ENCODE results near the gene TPX2. TPM values are rescaled to one million over a fixed set of nuclear protein-coding genes. Genes with fewer than 3 reads are reported as not detected.

Gene TPX2
- total and polyA plus RNA-seq, 2 of the 8 experiments (the other 6 are each of a cell fraction or from before 2014, with no cell fraction given), result 43.6 to 125 TPM

DNA sequence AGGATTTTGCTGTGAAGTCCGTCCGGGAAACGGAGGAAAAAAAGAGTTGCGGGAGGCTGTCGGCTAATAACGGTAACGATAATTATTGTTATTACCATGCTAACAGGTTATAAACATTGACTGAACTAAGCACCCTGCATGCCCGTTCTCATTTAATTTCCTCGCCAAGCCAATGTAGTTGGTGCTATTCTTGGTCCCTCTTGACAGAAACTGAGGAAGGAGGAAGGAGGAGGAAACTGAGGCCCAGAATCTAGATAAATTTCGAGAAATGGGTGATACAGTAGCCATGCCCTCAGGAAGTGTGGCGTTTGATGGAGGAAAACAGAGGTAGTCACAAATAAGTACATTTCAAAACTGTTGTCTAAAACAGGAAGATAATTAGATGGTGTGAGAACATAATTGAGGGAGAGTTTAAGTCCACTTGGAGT lies 474 bp downstream of the TPX2 start (continued):
- TF ChIP-seq CTCF (IDR thresholded peaks at IDR 0.05; ENCODE audit: control extremely low read depth in 1 of 3, insufficient read depth in 1 of 3, low read depth in 1 of 3, low read length in 3 of 3), result no peak
- TF ChIP-seq ATF2 (IDR thresholded peaks at IDR 0.05; ENCODE audit: low read length), result no peak
- TF ChIP-seq, protein P1, sequence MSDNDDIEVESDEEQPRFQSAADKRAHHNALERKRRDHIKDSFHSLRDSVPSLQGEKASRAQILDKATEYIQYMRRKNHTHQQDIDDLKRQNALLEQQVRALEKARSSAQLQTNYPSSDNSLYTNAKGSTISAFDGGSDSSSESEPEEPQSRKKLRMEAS (IDR thresholded peaks at IDR 0.05), result no peak
- TF ChIP-seq RNF2 (IDR thresholded peaks at IDR 0.05; ENCODE audit: borderline replicate concordance, low read depth, low read length, missing control alignments, poor library complexity, severe bottlenecking), result no peak
- TF ChIP-seq EGR1 (IDR thresholded peaks at IDR 0.05; ENCODE audit: borderline replicate concordance, low read depth, low read length), result no peak
- TF ChIP-seq BCL11A (IDR thresholded peaks at IDR 0.05; ENCODE audit: low read depth in 2 of 2, low read length in 2 of 2), result no peak
- TF ChIP-seq BRCA1 (IDR thresholded peaks at IDR 0.05; ENCODE audit: low read depth, low read length), result no peak
- no peak for TF ChIP-seq POLR2A (IDR thresholded peaks at IDR 0.05; ENCODE audit: control extremely low read depth in 1 of 2, low read depth in 2 of 2, low read length in 2 of 2)
- no peak for TF ChIP-seq NRF1 (IDR thresholded peaks at IDR 0.05; ENCODE audit: low read depth, low read length)
- TF ChIP-seq CEBPB (IDR thresholded peaks at IDR 0.05; ENCODE audit: low read depth, low read length), result no peak
- no peak for TF ChIP-seq JUN (IDR thresholded peaks at IDR 0.05; ENCODE audit: low read depth, low read length)
- no peak for TF ChIP-seq CTBP2 (IDR thresholded peaks at IDR 0.05; ENCODE audit: borderline replicate concordance, insufficient read depth, insufficient read length, low read length)
- 0 out of 2 replicates have a peak, but pooled peaks have one; percentile 14 for TF ChIP-seq RBBP5 (IDR thresholded peaks at IDR 0.05; ENCODE audit: borderline replicate concordance, low read depth, low read length)
- no peak for TF ChIP-seq POLR2AphosphoS5 (IDR thresholded peaks at IDR 0.05; ENCODE audit: low read depth, low read length)
- TF ChIP-seq KDM5A (IDR thresholded peaks at IDR 0.05; ENCODE audit: low read length), result 0 out of 2 replicates have a peak, but pooled peaks have one; percentile 21
- TF ChIP-seq BACH1 (IDR thresholded peaks at IDR 0.05; ENCODE audit: low read length), result no peak
- no peak for TF ChIP-seq EZH2 (IDR thresholded peaks at IDR 0.05; ENCODE audit: low read depth, low read length, severe bottlenecking)
- TF ChIP-seq SUZ12 (IDR thresholded peaks at IDR 0.05; ENCODE audit: low read length), result no peak
- TF ChIP-seq, protein P2, sequence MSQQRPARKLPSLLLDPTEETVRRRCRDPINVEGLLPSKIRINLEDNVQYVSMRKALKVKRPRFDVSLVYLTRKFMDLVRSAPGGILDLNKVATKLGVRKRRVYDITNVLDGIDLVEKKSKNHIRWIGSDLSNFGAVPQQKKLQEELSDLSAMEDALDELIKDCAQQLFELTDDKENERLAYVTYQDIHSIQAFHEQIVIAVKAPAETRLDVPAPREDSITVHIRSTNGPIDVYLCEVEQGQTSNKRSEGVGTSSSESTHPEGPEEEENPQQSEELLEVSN (IDR thresholded peaks at IDR 0.05), result no peak
- TF ChIP-seq ASH2L (IDR thresholded peaks at IDR 0.05; ENCODE audit: low read length), result peak; percentile 87
